ENCODE data around the gene STK32B.

Gene STK32B

DNA sequence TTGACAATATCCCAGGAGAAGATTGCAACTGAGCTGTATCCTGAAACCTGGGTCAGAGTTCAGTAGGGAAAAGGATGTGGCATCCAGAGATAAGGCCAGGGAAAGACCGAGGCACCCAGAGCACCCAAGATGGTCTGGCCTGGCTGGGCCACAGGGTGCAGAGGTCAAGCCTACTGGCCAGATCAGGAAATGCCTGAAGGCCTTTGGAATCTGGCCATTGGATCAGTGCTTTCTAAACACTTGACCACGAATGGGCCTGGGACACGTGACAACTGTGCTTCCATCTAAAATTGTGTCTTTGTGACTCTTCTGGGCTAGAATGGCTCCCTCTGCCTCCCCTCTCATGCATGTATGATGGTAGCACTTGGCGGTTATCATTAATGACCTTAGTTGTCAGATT, 340.2 kb downstream of the STK32B start:
- DNase-seq (ENCODE audit: low read depth, low spot score): no peak

DNA sequence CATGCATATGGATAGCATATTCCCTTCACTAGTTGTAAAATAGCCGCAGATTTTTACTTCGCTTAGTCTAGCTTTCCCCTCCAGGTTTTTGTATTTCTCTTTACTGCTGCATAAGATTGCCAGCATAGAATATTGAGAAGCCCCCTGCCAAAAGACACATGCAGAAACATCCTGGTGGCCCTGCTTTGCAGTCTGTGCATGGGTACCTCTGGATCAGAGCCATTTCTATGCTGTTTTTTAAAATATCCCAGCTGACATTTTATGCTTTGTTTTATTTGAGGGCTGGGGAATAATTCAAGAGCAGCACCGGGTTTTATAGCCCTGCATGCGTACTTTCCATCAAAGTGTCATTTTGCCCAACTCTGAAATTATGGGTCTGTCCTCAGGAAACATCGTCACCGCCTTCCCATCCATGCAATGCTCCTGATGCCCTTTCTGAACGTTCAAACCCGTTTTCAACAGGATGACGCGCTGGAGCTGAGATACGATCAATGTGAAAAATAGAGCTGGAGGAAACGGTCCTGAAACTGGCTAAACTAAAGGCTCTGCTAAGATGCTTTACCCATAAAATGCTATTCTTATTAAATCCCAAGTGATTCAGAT, 342.7 kb downstream of the STK32B start:
- DNase-seq (ENCODE audit: low read depth, low spot score): no peak

DNA sequence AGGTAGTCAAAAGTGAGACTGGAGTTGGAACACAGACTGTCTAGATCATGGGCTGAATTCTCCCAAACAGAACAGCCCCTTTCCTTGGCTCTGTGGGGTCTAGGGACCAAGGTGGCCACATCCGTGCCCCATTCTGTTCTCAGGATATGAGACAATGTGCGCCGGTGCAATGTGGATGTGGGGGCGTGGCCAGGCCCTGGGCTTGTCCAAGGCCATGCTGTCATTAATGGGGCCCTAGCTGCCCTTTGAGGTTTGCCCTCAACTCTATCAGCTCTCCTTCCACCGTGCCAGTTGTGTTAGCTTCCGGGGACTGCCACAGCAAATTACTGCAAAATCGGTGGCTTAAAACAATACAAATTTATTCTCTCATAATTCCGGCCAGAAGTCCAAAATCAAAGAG, 344.5 kb downstream of the STK32B start:
- DNase-seq (ENCODE audit: low read depth, low spot score): no peak

DNA sequence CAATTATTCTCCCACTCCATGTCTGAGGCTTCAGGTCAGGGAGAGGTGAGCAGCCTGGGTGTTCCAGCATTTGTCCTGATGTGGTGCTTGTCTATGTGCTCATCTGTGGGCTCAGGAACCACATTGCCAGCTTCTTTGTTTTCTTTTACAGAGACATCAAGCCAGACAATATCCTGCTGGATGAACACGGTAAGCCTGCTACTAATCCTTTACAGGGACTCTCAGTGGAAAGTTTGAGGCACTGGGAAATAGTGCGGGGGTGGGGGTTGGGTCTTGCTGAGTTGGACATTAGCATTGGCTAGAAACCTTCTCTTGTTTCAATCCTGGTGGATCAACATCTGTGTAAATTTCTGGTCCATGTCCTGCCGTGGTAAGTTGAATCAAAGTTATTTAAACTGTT, 346.8 kb downstream of the STK32B start:
- no peak for DNase-seq (ENCODE audit: low read depth, low spot score)

DNA sequence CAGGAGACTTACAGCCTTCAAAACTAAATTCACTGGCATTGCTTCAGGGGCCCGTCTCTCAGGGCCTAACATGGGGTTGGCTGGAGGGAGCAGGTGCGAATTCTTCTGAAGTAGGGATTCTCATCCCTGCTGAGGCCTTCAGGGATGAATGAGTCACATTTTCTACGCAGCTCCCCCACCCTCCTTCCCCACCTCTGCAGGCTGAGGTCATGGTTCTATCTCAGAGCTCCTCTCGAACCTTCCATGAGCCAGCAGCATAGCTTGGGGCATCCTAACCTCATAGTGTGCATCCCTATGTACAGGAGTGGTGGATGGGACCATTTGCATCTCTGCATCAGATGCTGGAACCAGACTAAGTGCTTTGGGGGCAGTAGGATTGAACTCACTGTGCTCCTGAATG, 347.8 kb downstream of the STK32B start:
- no peak for DNase-seq (ENCODE audit: low read depth, low spot score)

DNA sequence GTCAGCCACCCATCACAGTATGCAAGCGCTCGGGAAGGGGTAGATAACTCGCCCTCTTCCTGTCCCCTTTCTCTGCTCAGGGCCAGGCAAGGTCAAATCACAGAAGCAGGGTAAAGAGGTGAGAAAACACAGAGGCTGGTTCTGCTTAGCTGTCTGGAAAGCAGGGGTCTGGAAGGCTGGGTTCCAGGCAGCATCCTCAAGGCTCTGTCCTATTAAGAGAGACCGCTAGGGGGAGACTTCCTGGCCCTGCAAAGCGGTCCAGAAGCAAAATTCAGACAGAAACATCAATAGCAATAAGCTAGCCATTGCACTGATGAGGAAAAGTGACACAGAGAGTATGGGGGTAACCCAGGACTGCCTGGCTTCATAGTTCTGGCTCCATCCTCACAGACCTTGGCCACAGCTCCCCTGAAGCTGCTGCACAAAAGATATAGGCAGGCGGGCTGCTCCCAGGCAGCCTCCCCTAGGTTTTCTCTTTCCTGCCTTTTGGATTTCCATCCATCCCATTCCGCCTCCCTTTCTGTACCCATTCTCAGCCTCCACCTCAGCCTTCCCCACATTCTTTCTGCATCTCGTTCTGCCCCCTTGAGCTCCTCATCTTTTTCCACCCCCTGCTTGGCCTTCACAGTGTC, 348.6 kb downstream of the STK32B start:
- DNase-seq (ENCODE audit: low read depth, low spot score): no peak

DNA sequence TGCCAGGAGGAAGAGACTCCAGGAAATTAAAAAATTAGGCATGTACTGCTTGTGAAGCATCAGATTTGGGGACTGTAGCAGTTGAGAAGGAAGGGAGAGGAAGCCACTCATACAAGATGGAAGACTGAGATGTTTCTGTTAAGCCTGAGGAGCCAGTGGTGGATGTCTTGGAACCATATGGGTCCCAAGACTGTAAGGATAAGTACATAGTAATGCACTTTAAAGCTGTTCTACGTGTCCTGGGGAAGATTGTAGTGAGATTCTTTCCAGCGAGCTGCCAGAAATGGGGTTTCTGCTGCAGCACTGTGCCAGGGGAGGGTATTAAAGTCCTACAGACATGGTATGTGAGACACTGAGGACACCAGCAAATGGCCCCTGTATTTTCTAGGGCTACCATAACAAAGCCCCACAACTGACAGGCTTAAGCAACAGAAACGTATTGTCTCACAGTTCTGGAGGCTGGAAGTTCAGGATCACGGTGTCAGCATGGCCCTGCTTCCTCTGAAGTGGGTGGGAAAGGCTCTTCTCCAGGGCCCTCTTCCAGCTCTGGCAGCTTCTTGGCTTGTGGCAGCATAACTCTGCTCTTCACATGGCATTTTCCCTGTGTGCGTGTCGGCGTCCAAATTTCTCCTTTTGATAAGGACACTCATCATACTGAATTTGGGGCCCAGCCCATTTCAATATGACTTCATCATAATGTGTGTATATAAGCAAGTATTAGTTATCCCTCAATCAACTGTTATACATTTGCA, 352.6 kb downstream of the STK32B start:
- DNase-seq (ENCODE audit: low read depth, low spot score): no peak

DNA sequence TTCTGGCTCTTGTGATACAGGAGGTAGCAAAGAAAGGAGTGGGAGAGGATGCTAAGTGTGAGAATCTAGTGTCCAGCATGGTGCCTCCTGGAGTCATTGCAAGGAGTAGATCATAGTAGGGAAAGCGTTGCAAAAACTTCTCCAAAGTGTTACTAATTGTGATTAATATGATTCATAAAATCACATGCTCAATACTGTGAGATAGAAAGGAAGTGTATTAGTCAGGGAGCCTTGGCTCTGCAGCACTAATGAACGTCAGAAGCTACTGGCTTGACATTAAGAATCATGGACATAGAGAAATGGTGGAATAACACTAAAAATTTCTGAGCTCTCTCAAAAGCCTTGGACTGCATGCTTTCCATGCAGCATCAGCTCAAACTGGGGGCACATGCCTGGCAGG, 358.0 kb downstream of the STK32B start:
- no peak for DNase-seq (ENCODE audit: low read depth, low spot score)

DNA sequence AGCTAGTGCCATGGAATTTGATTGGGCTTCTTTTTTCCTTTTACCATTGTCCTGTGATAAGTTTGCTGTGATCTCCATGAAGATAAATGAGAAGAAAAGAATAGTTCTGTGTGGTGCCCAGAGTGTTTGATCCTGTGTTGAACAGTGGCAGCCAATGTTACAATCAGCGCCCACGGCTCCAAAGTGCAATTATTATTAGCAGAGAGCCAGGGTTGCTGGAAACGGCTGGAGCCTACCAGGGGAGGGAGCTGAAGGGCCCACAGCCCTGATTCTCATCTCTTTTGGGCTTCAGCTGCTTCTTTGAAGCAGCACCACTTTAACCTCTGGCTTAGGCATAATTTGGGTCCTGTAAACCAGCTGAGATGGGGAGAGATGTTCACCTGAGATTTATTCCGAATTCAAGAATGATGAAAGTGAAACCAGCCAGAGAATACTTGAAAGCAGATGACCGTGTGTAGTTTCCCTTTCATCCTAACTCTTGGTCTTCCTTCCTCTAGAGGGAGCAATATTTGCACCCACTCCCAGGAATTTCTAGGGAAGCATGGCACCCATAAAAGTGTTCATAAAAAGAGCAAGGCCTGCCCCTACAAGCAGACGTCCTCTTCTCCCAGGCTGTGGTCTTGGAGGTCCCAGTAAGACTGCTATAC, 358.8 kb downstream of the STK32B start:
- DNase-seq (ENCODE audit: low read depth, low spot score): no peak

DNA sequence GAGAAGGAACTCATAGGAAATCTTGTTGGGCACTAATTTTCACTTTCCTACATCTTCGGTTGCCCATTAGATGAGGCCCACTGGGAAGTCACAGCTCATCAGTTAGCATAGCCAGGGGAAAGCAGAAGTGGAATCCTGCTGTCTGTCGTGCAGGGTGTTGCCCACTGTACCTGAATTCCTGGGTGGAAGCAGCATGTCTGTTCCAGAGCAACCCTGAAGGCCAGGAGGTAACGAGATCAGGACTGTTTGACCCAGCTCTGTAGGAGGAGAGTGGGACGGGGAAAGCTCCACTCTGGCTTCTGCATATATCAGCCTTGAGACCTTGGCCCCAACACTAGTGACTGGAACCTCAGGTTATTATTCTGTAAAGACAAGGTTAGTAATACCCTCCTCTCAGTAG, 361.0 kb downstream of the STK32B start:
- DNase-seq (ENCODE audit: low read depth, low spot score): no peak

DNA sequence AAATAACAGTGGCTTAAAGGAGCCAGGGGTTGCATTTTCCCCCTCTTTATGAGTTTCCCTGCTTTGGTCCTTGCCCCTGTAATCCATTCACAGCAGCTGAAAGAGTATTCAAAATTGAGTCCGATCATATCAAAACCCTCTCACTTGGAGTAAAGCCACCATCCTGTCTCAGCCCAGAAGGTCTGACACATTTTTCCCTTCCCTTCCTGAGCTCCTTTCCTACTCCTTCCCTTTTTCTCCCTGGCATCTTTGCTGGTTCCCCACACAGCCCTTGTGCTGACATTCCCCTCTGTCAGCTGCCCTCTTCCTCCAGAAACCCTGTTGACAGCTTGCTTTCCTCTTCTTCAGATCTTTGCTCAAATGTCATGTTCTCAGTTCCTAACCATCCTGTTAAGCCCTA, 361.5 kb downstream of the STK32B start:
- no peak for DNase-seq (ENCODE audit: low read depth, low spot score)

DNA sequence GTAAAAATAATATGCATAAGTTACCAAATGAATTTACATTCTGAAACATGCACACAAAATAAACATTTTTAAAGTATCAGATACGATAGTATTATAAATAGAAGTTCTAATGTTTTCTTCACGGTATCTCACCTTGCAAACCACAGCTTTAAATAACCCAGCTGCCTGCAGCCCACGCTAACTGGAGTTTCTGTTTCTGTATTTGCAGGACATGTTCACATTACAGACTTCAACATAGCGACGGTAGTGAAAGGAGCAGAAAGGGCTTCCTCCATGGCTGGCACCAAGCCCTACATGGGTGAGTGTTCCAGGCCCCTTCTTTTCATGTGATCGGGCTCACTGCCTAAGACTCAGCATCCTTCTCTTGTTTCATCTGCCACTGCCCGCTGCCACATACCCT, 365.4 kb downstream of the STK32B start:
- no peak for DNase-seq (ENCODE audit: low read depth, low spot score)

DNA sequence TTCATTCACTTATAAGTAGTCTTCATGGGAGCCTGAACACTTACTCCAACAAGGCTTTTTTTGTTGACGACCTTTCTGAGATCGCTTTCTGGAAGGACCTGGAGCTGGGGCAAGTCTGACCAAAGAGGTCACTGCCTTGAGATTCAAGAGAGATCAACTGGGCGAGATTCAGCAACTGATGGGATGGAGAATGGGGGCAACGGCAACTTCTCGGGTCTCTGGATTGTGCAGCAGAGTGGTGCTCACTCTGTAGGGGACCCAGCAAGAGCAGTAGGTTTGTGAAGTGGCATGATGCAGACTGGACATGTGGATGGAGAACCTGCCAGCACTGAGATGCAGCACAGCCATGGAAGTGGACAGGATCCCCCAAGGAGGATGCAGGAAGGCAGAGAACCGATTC, 369.0 kb downstream of the STK32B start:
- no peak for DNase-seq (ENCODE audit: low read depth, low spot score)

DNA sequence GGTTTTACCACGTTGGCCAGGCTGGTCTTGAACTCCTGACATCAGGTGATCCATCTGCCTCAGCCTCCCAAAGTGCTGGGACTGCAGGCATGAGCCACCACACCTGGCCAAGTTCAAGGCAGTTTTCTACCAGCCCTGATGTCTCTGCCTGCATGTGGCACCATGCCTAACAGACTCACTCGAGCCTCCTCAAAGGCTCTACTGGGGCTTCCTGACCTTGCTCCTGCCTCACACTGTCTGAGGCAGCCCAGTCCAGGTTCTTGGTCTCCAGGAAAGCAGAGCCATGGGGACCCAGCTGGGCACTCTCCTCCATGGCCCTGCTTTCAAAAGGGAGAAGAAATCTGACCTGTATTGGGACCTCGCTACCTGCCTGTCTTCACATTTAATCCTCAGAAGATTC, 370.1 kb downstream of the STK32B start:
- DNase-seq (ENCODE audit: low read depth, low spot score): no peak

DNA sequence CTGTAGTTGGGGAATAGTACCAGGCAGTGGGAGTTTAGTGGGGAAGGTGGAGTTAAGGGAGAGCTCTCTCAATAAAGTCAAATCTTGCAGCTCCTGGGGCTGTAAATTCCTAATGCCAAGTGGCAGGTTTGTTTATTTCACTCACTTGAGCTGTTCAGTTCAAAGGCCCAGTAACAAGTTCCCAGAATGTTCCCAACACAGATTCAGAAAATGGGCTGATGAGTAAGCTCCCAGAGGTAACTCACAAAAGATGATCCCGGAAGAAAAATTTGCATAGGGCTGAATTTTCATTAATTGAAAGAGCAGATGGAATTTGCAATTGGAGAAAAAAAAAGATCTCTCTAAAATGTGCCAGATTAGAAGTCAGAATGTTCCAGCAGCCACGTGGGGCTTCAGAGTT, 370.9 kb downstream of the STK32B start:
- DNase-seq (ENCODE audit: low read depth, low spot score): no peak

DNA sequence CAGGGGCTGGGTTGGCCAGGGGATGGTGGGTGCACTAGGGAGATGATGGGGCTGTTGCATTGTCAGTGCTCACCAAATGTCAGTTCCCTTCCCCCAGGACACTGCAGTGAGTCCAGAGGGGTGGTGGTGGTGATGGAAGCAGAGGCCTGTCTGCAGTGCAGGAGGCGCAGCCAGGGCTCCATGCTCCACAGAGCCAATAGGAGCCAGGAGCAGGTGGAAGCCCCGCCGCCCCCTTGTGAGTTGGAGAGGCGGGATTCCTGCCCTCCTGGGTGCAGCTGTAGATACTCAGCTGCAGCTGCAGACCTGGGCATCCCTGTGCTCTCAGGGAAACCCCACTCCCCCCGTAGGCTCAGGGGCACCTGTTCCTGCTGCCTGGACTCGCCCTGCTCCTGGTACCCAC, 372.4 kb downstream of the STK32B start:
- DNase-seq (ENCODE audit: low read depth, low spot score): no peak

DNA sequence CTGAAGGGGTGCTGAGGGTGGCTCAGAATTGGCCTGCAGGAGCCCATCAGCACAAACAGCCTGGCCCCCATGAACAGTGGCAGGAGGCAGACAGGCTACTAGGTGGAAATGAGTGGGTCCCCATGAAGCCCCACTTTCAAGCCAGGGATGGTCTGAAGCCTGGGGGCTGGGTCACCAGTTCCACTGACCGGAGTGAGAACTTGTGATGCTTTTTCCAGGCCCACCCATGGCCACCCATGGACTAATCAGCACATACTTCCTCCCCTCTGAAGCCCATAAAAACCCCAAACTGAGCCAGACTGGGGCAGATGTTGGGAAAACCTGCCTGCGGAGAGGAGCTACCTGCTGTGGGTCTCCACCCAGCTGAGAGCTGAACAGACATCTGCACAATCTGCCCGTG, 372.9 kb downstream of the STK32B start:
- no peak for DNase-seq (ENCODE audit: low read depth, low spot score)

DNA sequence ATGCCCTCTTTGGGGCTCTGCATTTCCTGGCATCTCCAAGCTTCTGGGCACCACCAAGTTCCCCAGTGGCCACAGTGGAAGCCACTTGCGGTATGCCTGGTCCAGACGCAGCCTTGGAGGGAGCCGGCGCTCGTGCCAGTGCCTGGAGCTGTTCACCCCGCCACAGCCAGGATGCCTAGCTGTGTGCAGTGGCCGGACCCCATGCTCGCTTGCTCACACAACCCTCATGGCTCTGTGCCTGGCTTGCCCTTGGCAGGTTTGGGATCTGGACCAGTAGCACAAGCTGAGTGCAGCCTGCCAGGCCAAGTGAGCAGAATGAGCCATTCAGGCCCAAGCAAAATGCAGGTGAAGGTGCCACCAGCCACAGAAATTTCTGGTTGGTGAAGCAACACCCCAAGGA, 373.6 kb downstream of the STK32B start:
- no peak for DNase-seq (ENCODE audit: low read depth, low spot score)

DNA sequence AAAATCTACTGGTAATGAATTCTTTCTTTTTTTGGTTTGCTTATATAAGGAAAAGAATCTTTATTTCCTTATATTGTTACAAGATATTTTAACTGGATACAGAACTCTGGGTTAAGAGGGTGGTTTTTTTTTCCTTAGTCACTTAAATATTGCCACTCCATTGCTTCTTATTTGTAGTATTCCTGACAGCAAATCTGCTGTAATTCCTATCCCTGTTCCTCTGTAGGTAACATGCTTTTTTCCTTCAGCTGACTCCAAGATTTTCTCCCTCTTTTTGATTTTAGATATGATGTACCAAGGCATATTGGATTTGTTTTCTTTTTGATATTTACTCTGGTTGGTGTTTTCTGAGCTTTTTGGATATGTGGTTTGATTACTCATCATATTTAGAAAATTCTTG, 378.5 kb downstream of the STK32B start:
- no peak for DNase-seq (ENCODE audit: low read depth, low spot score)

DNA sequence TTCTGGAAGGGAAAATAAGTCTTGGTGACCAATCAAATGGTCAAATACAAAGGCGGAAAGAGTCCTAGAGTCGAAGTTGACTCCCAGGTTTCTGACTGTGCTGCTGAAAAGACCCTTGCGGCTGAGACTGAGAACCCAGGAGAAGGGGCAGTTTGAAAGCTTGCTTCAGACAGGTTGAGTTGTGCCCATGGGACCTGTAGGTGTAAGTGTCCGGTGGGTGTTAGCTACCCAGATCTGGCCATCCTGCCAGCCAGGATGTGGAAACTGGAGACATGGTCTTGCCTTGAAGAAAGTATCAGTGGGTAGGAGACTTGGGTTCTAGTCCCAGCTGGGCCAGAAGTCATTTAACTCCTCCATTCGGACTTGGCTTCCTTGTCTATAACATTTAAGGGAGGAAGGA, 381.9 kb downstream of the STK32B start:
- DNase-seq (ENCODE audit: low read depth, low spot score): no peak

DNA sequence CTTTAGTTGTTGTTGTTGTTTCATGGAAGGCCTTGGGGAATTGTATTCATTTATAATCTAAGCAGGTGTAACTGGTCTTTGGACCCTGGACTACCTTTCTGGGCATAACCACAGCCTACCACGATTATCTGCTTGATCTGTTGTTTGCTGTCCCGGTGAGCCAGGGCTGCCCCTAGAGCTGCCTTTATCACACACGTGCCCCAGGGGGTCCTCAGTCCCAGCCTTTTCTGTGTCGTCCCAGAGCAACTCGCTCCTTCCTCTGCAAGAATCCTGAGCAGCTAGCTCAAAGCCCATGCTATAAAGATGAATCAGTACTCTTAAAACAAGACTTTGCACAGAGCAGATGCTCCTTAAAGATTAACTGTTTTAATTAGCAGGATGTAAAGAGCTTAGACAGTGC, 383.9 kb downstream of the STK32B start:
- no peak for DNase-seq (ENCODE audit: low read depth, low spot score)

DNA sequence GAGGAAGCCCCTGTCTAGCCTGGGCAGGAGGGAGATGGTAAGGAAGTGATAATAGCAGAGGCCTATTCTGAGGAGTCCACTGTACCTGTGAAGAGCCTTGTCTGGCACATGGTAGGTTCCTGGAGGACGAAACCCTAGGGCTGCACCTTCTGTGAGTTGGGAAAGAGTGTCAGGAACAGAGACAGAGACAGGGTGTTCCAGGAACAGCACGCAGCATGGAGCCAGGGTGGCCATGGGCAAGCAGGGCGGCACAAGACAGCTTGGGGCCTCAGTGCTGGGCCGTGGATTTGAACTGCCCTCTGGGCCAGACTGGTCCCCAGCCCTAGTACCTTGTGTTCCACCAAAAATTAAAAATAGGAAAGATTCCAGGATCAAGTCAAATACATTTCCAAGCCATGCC, 384.5 kb downstream of the STK32B start:
- DNase-seq (ENCODE audit: low read depth, low spot score): no peak
